ENCODE measurements around the gene MINDY1.

DNA sequence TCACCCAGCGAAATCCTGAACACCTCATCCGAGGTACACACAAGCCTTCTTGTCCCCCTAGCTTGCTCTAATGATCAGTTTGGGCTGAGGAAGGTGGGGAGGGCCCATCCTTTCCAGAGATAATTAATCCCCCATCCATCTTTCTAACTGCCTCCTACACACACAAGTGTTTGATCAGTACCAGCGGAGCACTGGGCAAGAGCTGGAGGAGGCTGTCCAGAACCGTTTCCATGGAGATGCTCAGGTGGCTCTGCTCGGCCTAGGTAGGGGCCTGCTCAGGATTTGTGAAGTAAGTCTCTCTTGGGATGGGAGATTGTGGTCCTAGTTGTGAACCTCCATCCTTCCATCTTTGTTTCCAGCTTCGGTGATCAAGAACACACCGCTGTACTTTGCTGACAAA is 18.8 kb downstream of the MINDY1 start:
- TF ChIP-seq CTCF (IDR thresholded peaks at IDR 0.05) = no peak
- no peak for TF ChIP-seq EZH2 (IDR thresholded peaks at IDR 0.05; ENCODE audit: borderline replicate concordance, insufficient read depth, low read depth, low read length, poor library complexity, severe bottlenecking)

Data from B cell (primary cell).